K562 (cell line): Measurements from ENCODE around the gene CHI3L1. TPM values are rescaled to one million over a fixed set of nuclear protein-coding genes. Genes with fewer than 3 reads are reported as not detected.

ENCODE experiments used
- ATAC-seq: fragments of 200-7000 bp; cut with Tn5 transposase; 3 replicates; pipeline ENCODE4 v1.9.1; 2020; ENCODE audit warnings: moderate library complexity
- BruUV-seq: library from RNA; stranded (reverse); fragments of 400-500 nt; replicated peaks from 2 replicates; lab custom pipeline; 2021; lab: Mats Ljungman, UMichigan
- CTCF ChIA-PET: fragments of 300-600 bp; formaldehyde crosslinking; extraction: SDS; loops from one replicate; lab custom pipeline; 2021; ENCODE audit warnings: low intra/inter-chr PET ratio; lab: Yijun Ruan, JAX
- POLR2A ChIA-PET: fragments of 300-600, 350-650 bp; sonication (Branson Sonifier 250); formaldehyde crosslinking; extraction: SDS; loops from one replicate; lab custom pipeline; 2021; ENCODE audit warnings: antibody characterized with exemption, inconsistent platforms; lab: Yijun Ruan, JAX
- DNase-seq, 4 experiments: peaks; one replicate each; pipeline versions ENCODE4 v3.0.0 to v3.0.0-alpha.2; 2011 to 2018; ENCODE audit warnings: low spot score in 3 of 4, mixed read lengths in 3 of 4; ENCODE audit errors: extremely low read depth in 1 of 4
- FAIRE-seq: peaks from 2 replicates; lab custom pipeline; 2011; peaks lifted over from hg19 to GRCh38; lab: Jason Lieb, UNC
- H2AFZ ChIP-seq: 2 replicates; pipeline ENCODE4 v1.6.0; 2011; ENCODE audit warnings: low read depth, low read length, control low read depth, inconsistent platforms
- H3K27ac ChIP-seq: fragments of 200-600 bp; 3 replicates; pipeline ENCODE4 v1.8.0; 2011; ENCODE audit warnings: low read depth, mild to moderate bottlenecking, control low read depth, inconsistent platforms, low read length, moderate library complexity, mixed read lengths; ENCODE audit errors: extremely low read depth
- H3K27me3 ChIP-seq, 2 experiments: fragments of 300-600 bp in 1 of 2; 2 replicates in 1 of 2; 3 replicates in 1 of 2; pipeline versions ENCODE4 v1.6.0 to v1.8.0; 2011; ENCODE audit warnings: inconsistent platforms in 2 of 2, low read length in 2 of 2, mild to moderate bottlenecking in 1 of 2, mixed read lengths in 1 of 2, moderate library complexity in 1 of 2; ENCODE audit not compliant: control insufficient read depth in 2 of 2, insufficient read depth in 2 of 2
- H3K36me3 ChIP-seq: fragments of 300-600 bp; 3 replicates; pipeline ENCODE4 v1.8.0; 2011; ENCODE audit warnings: mild to moderate bottlenecking, low read length, inconsistent platforms; ENCODE audit not compliant: control insufficient read depth, insufficient read depth
- H3K4me1 ChIP-seq, 2 experiments: fragments of 200-600 bp in 1 of 2; replicated peaks in 1 of 2; 2 replicates in 1 of 2; 3 replicates in 1 of 2; pipeline versions ENCODE4 v1.5.1 to v1.8.0; 2011; ENCODE audit warnings: inconsistent platforms in 2 of 2, low read length in 2 of 2, mild to moderate bottlenecking in 1 of 2, mixed read lengths in 1 of 2, moderate library complexity in 1 of 2; ENCODE audit not compliant: control insufficient read depth in 2 of 2, insufficient read depth in 2 of 2
- H3K4me2 ChIP-seq: 2 replicates; pipeline ENCODE4 v1.6.1; 2011; ENCODE audit warnings: low read length, control low read depth, inconsistent platforms, mixed read lengths; ENCODE audit not compliant: insufficient read depth
- H3K4me3 ChIP-seq: fragments of 200-600 bp; sonication (generic), shearing (Covaris generic); 2 replicates; pipeline ENCODE4 v1.5.1; 2016; ENCODE audit warnings: control low read depth, inconsistent platforms
- H3K79me2 ChIP-seq: fragments of 200-600 bp; 3 replicates; pipeline ENCODE4 v1.8.0; 2011; ENCODE audit warnings: low read length, inconsistent platforms; ENCODE audit not compliant: control insufficient read depth, insufficient read depth
- H3K9ac ChIP-seq, 2 experiments: 2 replicates each; pipeline versions ENCODE4 v1.6.0 to v1.6.1; 2011; ENCODE audit warnings: low read depth in 2 of 2, low read length in 2 of 2, control low read depth in 1 of 2, inconsistent platforms in 1 of 2, mild to moderate bottlenecking in 1 of 2, mixed read lengths in 1 of 2; ENCODE audit not compliant: insufficient read depth in 1 of 2
- H3K9me1 ChIP-seq: one replicate; pipeline ENCODE4 v1.6.0; 2011; ENCODE audit warnings: inconsistent platforms, mild to moderate bottlenecking, low read length, moderate library complexity; ENCODE audit not compliant: control insufficient read depth, insufficient read depth
- H3K9me3 ChIP-seq: replicated peaks from 2 replicates; pipeline ENCODE4 v1.5.1; 2011; ENCODE audit warnings: low read depth, low read length, inconsistent platforms; ENCODE audit not compliant: control insufficient read depth, insufficient read depth
- H4K20me1 ChIP-seq: replicated peaks from 2 replicates; pipeline ENCODE4 v1.6.1; 2011; ENCODE audit warnings: low read length, inconsistent platforms, mixed read lengths; ENCODE audit not compliant: control insufficient read depth, insufficient read depth
- HDGF ChIP-seq: fragments of 450-650 bp; IDR thresholded peaks from 2 replicates; pipeline ENCODE4 v1.6.1; 2016
- KLF6 ChIP-seq: fragments of 250-450 bp; sonication (Bioruptor Pico); IDR thresholded peaks from 2 replicates; pipeline ENCODE4 v1.4.0; 2020; ENCODE audit warnings: mild to moderate bottlenecking, moderate library complexity, borderline replicate concordance
- MAFF ChIP-seq: IDR thresholded peaks from 2 replicates; pipeline ENCODE4 v1.6.1; 2012; ENCODE audit warnings: low read length, improper control_type of control experiment
- MAX ChIP-seq: sonication (generic); formaldehyde crosslinking; IDR thresholded peaks from 2 replicates; pipeline ENCODE4 v1.9.0; 2022; ENCODE audit warnings: mild to moderate bottlenecking, missing genetic modification reagents
- POLR3A ChIP-seq: IDR thresholded peaks from 2 replicates; pipeline ENCODE4 v1.6.1; 2011; ENCODE audit warnings: borderline replicate concordance, mild to moderate bottlenecking, moderate library complexity; ENCODE audit not compliant: insufficient read length, insufficient read depth; ENCODE audit errors: extremely low read depth
- PPARD ChIP-seq: fragments of 250-450 bp; sonication (Bioruptor Pico); IDR thresholded peaks from 2 replicates; pipeline ENCODE4 v1.8.0; 2022; ENCODE audit warnings: inconsistent platforms, mild to moderate bottlenecking, moderate library complexity
- ZNF143 ChIP-seq: sonication (generic); formaldehyde crosslinking; IDR thresholded peaks from 2 replicates; pipeline ENCODE4 v1.9.0; 2022; ENCODE audit warnings: mild to moderate bottlenecking, missing genetic modification reagents
- ZNF449 ChIP-seq: fragments of 250-450 bp; sonication (Bioruptor Pico); IDR thresholded peaks from 2 replicates; pipeline ENCODE4 v1.8.0; 2022; ENCODE audit warnings: moderate library complexity, mild to moderate bottlenecking, inconsistent platforms
- WGBS: fragments of 100-300 bp; shearing (Covaris generic); methylation state at CpG from one replicate; pipeline ENCODE4 v1.1.6; 2016; ENCODE audit warnings: low coverage, mixed read lengths; ENCODE audit not compliant: insufficient coverage; ENCODE audit errors: missing lambda C conversion rate; 5-methylcytosine and 5-hydroxymethylcytosine counted together
- in situ Hi-C: fragments of 300-500 bp; cut with MboI; formaldehyde crosslinking; loops from 4 replicates; pipeline ENCODE4 v1.15.0; 2018; ENCODE audit warnings: inconsistent platforms, mixed read lengths
- intact Hi-C: fragments of 100-400 bp; cut with micrococcal nuclease; formaldehyde crosslinking; loops from 2 replicates; pipeline ENCODE4 v1.14.2; 2022
- polyA plus RNA-seq, 8 experiments: library from polyadenylated mRNA; depleted of rRNA in 4 of 8; stranded (reverse) in 5 of 8; unstranded in 3 of 8; fragments of >200 nt; fragmentation: Nextera tagmentation in 2 of 8; fragmentation: Illumina TruSeq in 1 of 8; extraction: Ambion mirVana in 2 of 8; extraction: Trizol in 1 of 8; gene quantifications; 2 replicates each; pipeline versions ENCODE4 v1.2.1 to v1.2.3, GENCODE V29; 2011 to 2014; ENCODE audit warnings: inconsistent platforms in 1 of 8, missing spikeins in 1 of 8
- total RNA-seq, 7 experiments: library from RNA; depleted of rRNA in 6 of 7; stranded (reverse); fragments of >200 nt in 6 of 7; fragmentation: Illumina TruSeq in 2 of 7; extraction: Trizol in 2 of 7; gene quantifications; 2 replicates each; pipeline versions ENCODE4 v1.2.1 to v1.2.3, GENCODE V29; 2011 to 2021; ENCODE audit warnings: low replicate concordance in 1 of 7

CHI3L1 gene
- total and polyA plus RNA-seq, 9 of the 15 experiments (the other 6 are each of a cell fraction or from before 2014, with no cell fraction given) = not detected

- no peak for TF ChIP-seq PPARD (CRISPR knock-in tag)
- TF ChIP-seq MAX (CRISPR knock-in tag) = no peak
These were observed 10.1 kb downstream of the CHI3L1 start (continued) for GRCh38 chr1:203176273-203177035.

- DNase-seq (no peak), ATAC-seq (no peak), FAIRE-seq (no peak)
- Histone ChIP-seq H4K20me1 (peaks cover 26% of the 10 kb centered on the region; the same call in 1 of the 2 replicates), H3K4me1 (peaks cover 0 to 8% of the 10 kb centered on the region in 2 experiments; a peak in 1 of 5 replicates), H3K4me2 (no peak overlapping the region), H3K4me3 (no peak overlapping the region), H3K27ac (no peak overlapping the region), H3K27me3 (peaks cover 12 to 71% of the 10 kb centered on the region in 2 experiments; a peak in 4 of 5 replicates), H3K9me3 (no peaks in the 10 kb centered on the region), H2AFZ (no peak overlapping the region), H3K79me2 (no peaks in the 10 kb centered on the region), H3K9ac (0 out of 4 replicates have a peak overlapping the region, but pooled peaks of 1 of the 2 experiments have one; percentile 4), H3K9me1 (no peaks in the 10 kb centered on the region), H3K36me3 (no peaks in the 10 kb centered on the region)
- no TSS peak for BruUV-seq
- WGBS = 0% methylated on average over 9 of the region's 9 CpGs
- TF ChIP-seq POLR3A (no peak), KLF6 (CRISPR knock-in tag) (no peak), ZNF143 (CRISPR knock-in tag) (no peak), HDGF (no peak), MAFF (no peak), ZNF449 (CRISPR knock-in tag) (no peak)
- intact Hi-C loops (no loop called here), in situ Hi-C loops (no loop called here)
- ChIA-PET CTCF (interaction anchor here (0.6 kb wide), 1 partner anchor 12 kb away, joined by 3 read pairs; no protein-coding TSS in a partner anchor), POLR2A (interaction anchor here (1.2 kb wide), 1 partner anchor 15 kb away, joined by 4 read pairs; no protein-coding TSS in a partner anchor)
These were observed 10.7 kb downstream of the CHI3L1 start for GRCh38 chr1:203175827-203176241.
